ENCODE data around the gene TNIP3.

The TNIP3 gene

GRCh38 chr4:121154103-121154515, 10.0 kb downstream of the TNIP3 start:
- H3K4me1 Mint-ChIP-seq = peaks cover 10% of the 10 kb centered on the region
- no peaks in the 10 kb centered on the region for H3K36me3 Mint-ChIP-seq (ENCODE audit: low read depth)
- H3K4me3 Mint-ChIP-seq = no peak overlapping the region
- TF ChIP-seq CTCF (IDR thresholded peaks at IDR 0.05; ENCODE audit: unreplicated experiment in 3 of 3) = no peak
- no peak overlapping the region for H3K27ac Mint-ChIP-seq
- peaks cover 18% of the 10 kb centered on the region for H3K27me3 Mint-ChIP-seq (ENCODE audit: low read depth)
- no peaks in the 10 kb centered on the region for H3K9me3 Mint-ChIP-seq

GRCh38 chr4:121151942-121152341, 12.2 kb downstream of the TNIP3 start:
- H3K9me3 Mint-ChIP-seq = no peaks in the 10 kb centered on the region
- no peak for TF ChIP-seq CTCF (IDR thresholded peaks at IDR 0.05; ENCODE audit: unreplicated experiment in 3 of 3)
- H3K27me3 Mint-ChIP-seq (ENCODE audit: low read depth) = peaks cover 10% of the 10 kb centered on the region
- H3K4me3 Mint-ChIP-seq = no peak overlapping the region
- no peak overlapping the region for H3K27ac Mint-ChIP-seq
- H3K4me1 Mint-ChIP-seq = peaks cover 7% of the 10 kb centered on the region
- no peaks in the 10 kb centered on the region for H3K36me3 Mint-ChIP-seq (ENCODE audit: low read depth)

- H3K4me1 Mint-ChIP-seq = no peaks in the 10 kb centered on the region
- H3K27ac Mint-ChIP-seq = no peak overlapping the region
- no peak overlapping the region for H3K4me3 Mint-ChIP-seq
- no peaks in the 10 kb centered on the region for H3K9me3 Mint-ChIP-seq
- no peaks in the 10 kb centered on the region for H3K36me3 Mint-ChIP-seq (ENCODE audit: low read depth)
- H3K27me3 Mint-ChIP-seq (ENCODE audit: low read depth) = peaks cover 4% of the 10 kb centered on the region
- no peak for TF ChIP-seq CTCF (IDR thresholded peaks at IDR 0.05; ENCODE audit: unreplicated experiment in 3 of 3)
Measured at GRCh38 chr4:121150486-121150885, 13.6 kb downstream of the TNIP3 start.

- Mint-ChIP-seq H3K4me3 (no peak overlapping the region), H3K4me1 (no peaks in the 10 kb centered on the region), H3K27me3 (ENCODE audit: low read depth) (peaks cover 2% of the 10 kb centered on the region), H3K27ac (no peak overlapping the region), H3K9me3 (no peaks in the 10 kb centered on the region), H3K36me3 (ENCODE audit: low read depth) (no peaks in the 10 kb centered on the region)
- TF ChIP-seq CTCF (IDR thresholded peaks at IDR 0.05; ENCODE audit: unreplicated experiment in 3 of 3) = no peak
Measured at GRCh38 chr4:121150003-121150402, 14.1 kb downstream of the TNIP3 start.

GRCh38 chr4:121148621-121149020, 15.5 kb downstream of the TNIP3 start:
- Mint-ChIP-seq H3K27me3 (ENCODE audit: low read depth) (no peaks in the 10 kb centered on the region), H3K36me3 (ENCODE audit: low read depth) (no peaks in the 10 kb centered on the region), H3K27ac (no peak overlapping the region), H3K4me3 (no peak overlapping the region), H3K9me3 (no peaks in the 10 kb centered on the region), H3K4me1 (no peaks in the 10 kb centered on the region)
- TF ChIP-seq CTCF (IDR thresholded peaks at IDR 0.05; ENCODE audit: unreplicated experiment in 3 of 3) = no peak

- Mint-ChIP-seq H3K4me1 (no peaks in the 10 kb centered on the region), H3K36me3 (ENCODE audit: low read depth) (no peaks in the 10 kb centered on the region), H3K27ac (no peak overlapping the region), H3K27me3 (ENCODE audit: low read depth) (no peaks in the 10 kb centered on the region), H3K9me3 (no peaks in the 10 kb centered on the region), H3K4me3 (no peak overlapping the region)
- no peak for TF ChIP-seq CTCF (IDR thresholded peaks at IDR 0.05; ENCODE audit: unreplicated experiment in 3 of 3)
Measured at GRCh38 chr4:121148000-121148399, 16.1 kb downstream of the TNIP3 start.
